T-helper 1 cell treated with Interleukin-12 subunit alpha and Interleukin-12 subunit beta and Interleukin-4 antibody, amounts not matched to agents 30 ng/mL and 1 ng/mL, for 36 hours (primary cell): ENCODE data around the gene LHFPL6. TPM values are rescaled to one million over a fixed set of nuclear protein-coding genes. Genes with fewer than 3 reads are reported as not detected.

Experiments used
- intact Hi-C: fragments of 100-400 bp; cut with micrococcal nuclease; formaldehyde crosslinking; loops from one replicate; pipeline ENCODE4 v1.15.1; 2024
- total RNA-seq: library from RNA; stranded (reverse); gene quantifications from 2 replicates; pipeline ENCODE4 v1.2.3, GENCODE V29; 2022

Gene LHFPL6
- total RNA-seq, 1 donor from 2014 or later: 1.2 TPM

- intact Hi-C loops: no loop called here
These were observed 45.6 kb downstream of the LHFPL6 start for GRCh38 chr13:39557285-39557955.

- intact Hi-C loops: no loop called here
These were observed 46.1 kb downstream of the LHFPL6 start for GRCh38 chr13:39556866-39557265.

GRCh38 chr13:39554371-39554770 lies 48.6 kb downstream of the LHFPL6 start:
- intact Hi-C loops: no loop called here

GRCh38 chr13:39552246-39552645 lies 50.7 kb downstream of the LHFPL6 start:
- intact Hi-C loops: no loop called here

GRCh38 chr13:39550931-39551330 lies 52.1 kb downstream of the LHFPL6 start:
- intact Hi-C loops: no loop called here

GRCh38 chr13:39547108-39547507 lies 55.9 kb downstream of the LHFPL6 start:
- intact Hi-C loops: no loop called here

GRCh38 chr13:39542361-39542760 lies 60.6 kb downstream of the LHFPL6 start:
- intact Hi-C loops: no loop called here

GRCh38 chr13:39540929-39541605 lies 61.9 kb downstream of the LHFPL6 start:
- intact Hi-C loops: no loop called here

- intact Hi-C loops: no loop called here
These were observed 63.9 kb downstream of the LHFPL6 start for GRCh38 chr13:39538816-39539790.

- intact Hi-C loops: no loop called here
These were observed 66.1 kb downstream of the LHFPL6 start for GRCh38 chr13:39536906-39537305.

GRCh38 chr13:39536274-39536673 lies 66.7 kb downstream of the LHFPL6 start:
- intact Hi-C loops: no loop called here

GRCh38 chr13:39533651-39534150 lies 69.3 kb downstream of the LHFPL6 start:
- intact Hi-C loops: no loop called here

GRCh38 chr13:39531646-39532045 lies 71.3 kb downstream of the LHFPL6 start:
- intact Hi-C loops: no loop called here

GRCh38 chr13:39530916-39531315 lies 72.1 kb downstream of the LHFPL6 start:
- intact Hi-C loops: no loop called here

- intact Hi-C loops: no loop called here
These were observed 74.4 kb downstream of the LHFPL6 start for GRCh38 chr13:39528661-39528980.

GRCh38 chr13:39527961-39528660 lies 74.9 kb downstream of the LHFPL6 start:
- intact Hi-C loops: no loop called here

GRCh38 chr13:39527301-39527700 lies 75.7 kb downstream of the LHFPL6 start:
- intact Hi-C loops: no loop called here

- intact Hi-C loops: no loop called here
These were observed 76.5 kb downstream of the LHFPL6 start for GRCh38 chr13:39526499-39526898.

GRCh38 chr13:39525506-39525905 lies 77.5 kb downstream of the LHFPL6 start:
- intact Hi-C loops: no loop called here

GRCh38 chr13:39524795-39525194 lies 78.2 kb downstream of the LHFPL6 start:
- intact Hi-C loops: no loop called here

- intact Hi-C loops: no loop called here
These were observed 80.7 kb downstream of the LHFPL6 start for GRCh38 chr13:39522329-39522728.
